ENCODE results near the gene OFD1.

DNA sequence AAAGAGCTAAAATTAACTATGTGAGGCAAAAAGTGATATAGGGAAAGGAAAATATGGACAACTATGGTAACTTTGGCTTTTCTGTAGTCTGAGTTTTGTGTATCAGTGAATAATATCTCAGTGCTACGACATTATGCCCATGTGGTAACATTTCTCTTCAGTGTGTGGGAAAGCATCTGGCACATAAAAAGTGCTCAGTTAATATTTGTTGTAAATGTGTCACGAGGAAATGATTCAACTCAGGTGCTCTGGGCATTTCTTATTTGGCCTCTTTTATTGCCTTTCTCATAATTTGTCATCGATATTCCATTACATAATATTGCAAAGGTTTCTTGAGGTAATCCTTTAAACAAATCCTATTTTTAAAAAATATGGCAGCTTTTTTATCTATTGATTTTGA is 17.6 kb downstream of the OFD1 start:
- TF ChIP-seq CTCF (IDR thresholded peaks at IDR 0.05; ENCODE audit: poor library complexity) (no peak), EZH2 (IDR thresholded peaks at IDR 0.05; ENCODE audit: borderline replicate concordance) (no peak), EZH2phosphoT487 (IDR thresholded peaks at IDR 0.05; ENCODE audit: low read depth, severe bottlenecking, unreplicated experiment) (no peak)

Data from hepatocyte (in vitro differentiated cells).